ENCODE measurements around the gene CAPN3. TPM values are rescaled to one million over a fixed set of nuclear protein-coding genes. Genes with fewer than 3 reads are reported as not detected.

Gene CAPN3
- polyA plus RNA-seq, 1 donor from 2014 or later, result 1.5 TPM

DNA sequence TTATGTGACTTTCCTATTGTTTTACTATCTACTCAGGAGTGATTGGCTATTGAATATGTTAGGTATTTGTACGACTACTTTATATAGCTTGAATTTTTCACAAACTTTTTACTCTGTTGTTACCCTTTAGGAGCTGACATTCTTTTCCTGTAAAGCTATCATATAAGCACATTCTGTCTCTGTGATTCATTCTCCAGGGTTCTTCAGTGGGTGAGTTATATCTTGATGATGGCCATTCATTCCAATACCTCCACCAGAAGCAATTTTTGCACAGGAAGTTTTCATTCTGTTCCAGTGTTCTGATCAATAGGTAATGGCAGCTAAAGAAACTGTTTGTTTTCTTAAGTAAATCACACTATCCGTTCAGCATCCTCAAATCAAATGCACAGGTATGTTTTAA, 10.1 kb upstream of the CAPN3 start:
- Histone ChIP-seq H3K9me2 (ENCODE audit: insufficient read depth, low read length) (no peaks in the 10 kb centered on the region), H3K4me3 (ENCODE audit: low read length) (no peak overlapping the region), H3F3A (ENCODE audit: insufficient read depth, low read length, poor library complexity, severe bottlenecking) (no peaks in the 10 kb centered on the region), H3K9me3 (ENCODE audit: low read length) (no peaks in the 10 kb centered on the region), H2AFZ (ENCODE audit: low read depth, low read length) (no peak overlapping the region), H3K36me3 (ENCODE audit: insufficient read depth, low read length) (no peaks in the 10 kb centered on the region), H3K27me3 (ENCODE audit: insufficient read depth, low read depth, low read length) (no peaks in the 10 kb centered on the region), H3K27ac (ENCODE audit: low read length) (no peak overlapping the region), H3K4me2 (ENCODE audit: low read length) (no peak overlapping the region), H4K20me1 (ENCODE audit: insufficient read depth) (no peaks in the 10 kb centered on the region), H3K9ac (ENCODE audit: low read length) (no peak overlapping the region), H3K79me2 (replicated peaks; ENCODE audit: insufficient read depth, low read length) (no peaks in the 10 kb centered on the region)
- TF ChIP-seq TAF1 (IDR thresholded peaks at IDR 0.05; ENCODE audit: low read depth) (no peak), EP300 (conservative IDR thresholded peaks at IDR 0.05; ENCODE audit: poor library complexity, severe bottlenecking) (no peak), MXI1 (conservative IDR thresholded peaks at IDR 0.05; ENCODE audit: poor library complexity, severe bottlenecking) (no peak), RAD21 (conservative IDR thresholded peaks at IDR 0.05) (no peak), EZH2 (IDR thresholded peaks at IDR 0.05; ENCODE audit: borderline replicate concordance, insufficient read depth, low read length, poor library complexity, severe bottlenecking) (no peak), POLR2AphosphoS5 (IDR thresholded peaks at IDR 0.05) (no peak), SMC3 (conservative IDR thresholded peaks at IDR 0.05; ENCODE audit: poor library complexity) (no peak)
- TF ChIP-seq, protein P1, sequence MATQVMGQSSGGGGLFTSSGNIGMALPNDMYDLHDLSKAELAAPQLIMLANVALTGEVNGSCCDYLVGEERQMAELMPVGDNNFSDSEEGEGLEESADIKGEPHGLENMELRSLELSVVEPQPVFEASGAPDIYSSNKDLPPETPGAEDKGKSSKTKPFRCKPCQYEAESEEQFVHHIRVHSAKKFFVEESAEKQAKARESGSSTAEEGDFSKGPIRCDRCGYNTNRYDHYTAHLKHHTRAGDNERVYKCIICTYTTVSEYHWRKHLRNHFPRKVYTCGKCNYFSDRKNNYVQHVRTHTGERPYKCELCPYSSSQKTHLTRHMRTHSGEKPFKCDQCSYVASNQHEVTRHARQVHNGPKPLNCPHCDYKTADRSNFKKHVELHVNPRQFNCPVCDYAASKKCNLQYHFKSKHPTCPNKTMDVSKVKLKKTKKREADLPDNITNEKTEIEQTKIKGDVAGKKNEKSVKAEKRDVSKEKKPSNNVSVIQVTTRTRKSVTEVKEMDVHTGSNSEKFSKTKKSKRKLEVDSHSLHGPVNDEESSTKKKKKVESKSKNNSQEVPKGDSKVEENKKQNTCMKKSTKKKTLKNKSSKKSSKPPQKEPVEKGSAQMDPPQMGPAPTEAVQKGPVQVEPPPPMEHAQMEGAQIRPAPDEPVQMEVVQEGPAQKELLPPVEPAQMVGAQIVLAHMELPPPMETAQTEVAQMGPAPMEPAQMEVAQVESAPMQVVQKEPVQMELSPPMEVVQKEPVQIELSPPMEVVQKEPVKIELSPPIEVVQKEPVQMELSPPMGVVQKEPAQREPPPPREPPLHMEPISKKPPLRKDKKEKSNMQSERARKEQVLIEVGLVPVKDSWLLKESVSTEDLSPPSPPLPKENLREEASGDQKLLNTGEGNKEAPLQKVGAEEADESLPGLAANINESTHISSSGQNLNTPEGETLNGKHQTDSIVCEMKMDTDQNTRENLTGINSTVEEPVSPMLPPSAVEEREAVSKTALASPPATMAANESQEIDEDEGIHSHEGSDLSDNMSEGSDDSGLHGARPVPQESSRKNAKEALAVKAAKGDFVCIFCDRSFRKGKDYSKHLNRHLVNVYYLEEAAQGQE (IDR thresholded peaks at IDR 0.05; ENCODE audit: borderline replicate concordance), result no peak
- TF ChIP-seq, protein P2, sequence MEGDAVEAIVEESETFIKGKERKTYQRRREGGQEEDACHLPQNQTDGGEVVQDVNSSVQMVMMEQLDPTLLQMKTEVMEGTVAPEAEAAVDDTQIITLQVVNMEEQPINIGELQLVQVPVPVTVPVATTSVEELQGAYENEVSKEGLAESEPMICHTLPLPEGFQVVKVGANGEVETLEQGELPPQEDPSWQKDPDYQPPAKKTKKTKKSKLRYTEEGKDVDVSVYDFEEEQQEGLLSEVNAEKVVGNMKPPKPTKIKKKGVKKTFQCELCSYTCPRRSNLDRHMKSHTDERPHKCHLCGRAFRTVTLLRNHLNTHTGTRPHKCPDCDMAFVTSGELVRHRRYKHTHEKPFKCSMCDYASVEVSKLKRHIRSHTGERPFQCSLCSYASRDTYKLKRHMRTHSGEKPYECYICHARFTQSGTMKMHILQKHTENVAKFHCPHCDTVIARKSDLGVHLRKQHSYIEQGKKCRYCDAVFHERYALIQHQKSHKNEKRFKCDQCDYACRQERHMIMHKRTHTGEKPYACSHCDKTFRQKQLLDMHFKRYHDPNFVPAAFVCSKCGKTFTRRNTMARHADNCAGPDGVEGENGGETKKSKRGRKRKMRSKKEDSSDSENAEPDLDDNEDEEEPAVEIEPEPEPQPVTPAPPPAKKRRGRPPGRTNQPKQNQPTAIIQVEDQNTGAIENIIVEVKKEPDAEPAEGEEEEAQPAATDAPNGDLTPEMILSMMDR (IDR thresholded peaks at IDR 0.05; ENCODE audit: poor library complexity, severe bottlenecking), result no peak

DNA sequence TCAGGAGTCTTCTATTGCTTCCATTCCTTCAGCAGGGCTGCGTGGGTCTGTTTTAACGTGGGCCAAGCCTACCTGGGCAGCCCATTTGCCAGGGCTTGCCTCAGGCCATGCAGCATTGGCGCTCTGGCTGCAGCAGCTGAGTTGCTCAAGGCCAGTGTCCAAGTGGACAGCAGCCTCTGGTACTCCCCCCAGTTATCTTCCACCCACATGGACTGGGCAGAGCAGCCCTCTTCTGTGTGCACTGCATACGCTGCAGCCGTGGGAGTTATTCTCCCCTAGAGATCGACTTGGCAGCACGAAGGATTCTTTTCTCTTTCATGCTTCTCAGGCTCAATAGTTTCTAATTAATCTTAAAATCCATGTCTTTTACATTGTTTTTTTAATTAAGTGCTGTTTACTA, 6.9 kb upstream of the CAPN3 start:
- Histone ChIP-seq H3K27me3 (ENCODE audit: insufficient read depth, low read depth, low read length) (no peaks in the 10 kb centered on the region), H3F3A (ENCODE audit: insufficient read depth, low read length, poor library complexity, severe bottlenecking) (no peaks in the 10 kb centered on the region), H3K27ac (ENCODE audit: low read length) (no peak overlapping the region), H3K36me3 (ENCODE audit: insufficient read depth, low read length) (no peaks in the 10 kb centered on the region), H3K9me2 (ENCODE audit: insufficient read depth, low read length) (no peaks in the 10 kb centered on the region), H2AFZ (ENCODE audit: low read depth, low read length) (no peak overlapping the region), H3K9ac (ENCODE audit: low read length) (no peak overlapping the region), H3K79me2 (replicated peaks; ENCODE audit: insufficient read depth, low read length) (no peaks in the 10 kb centered on the region), H3K9me3 (ENCODE audit: low read length) (no peaks in the 10 kb centered on the region), H4K20me1 (ENCODE audit: insufficient read depth) (no peaks in the 10 kb centered on the region), H3K4me3 (ENCODE audit: low read length) (no peak overlapping the region), H3K4me2 (ENCODE audit: low read length) (no peak overlapping the region)
- TF ChIP-seq, protein P1 (IDR thresholded peaks at IDR 0.05; ENCODE audit: borderline replicate concordance), result no peak
- TF ChIP-seq RAD21 (conservative IDR thresholded peaks at IDR 0.05) (no peak), EP300 (conservative IDR thresholded peaks at IDR 0.05; ENCODE audit: poor library complexity, severe bottlenecking) (no peak), POLR2AphosphoS5 (IDR thresholded peaks at IDR 0.05) (no peak), SMC3 (conservative IDR thresholded peaks at IDR 0.05; ENCODE audit: poor library complexity) (no peak), EZH2 (IDR thresholded peaks at IDR 0.05; ENCODE audit: borderline replicate concordance, insufficient read depth, low read length, poor library complexity, severe bottlenecking) (no peak), TAF1 (IDR thresholded peaks at IDR 0.05; ENCODE audit: low read depth) (no peak), MXI1 (conservative IDR thresholded peaks at IDR 0.05; ENCODE audit: poor library complexity, severe bottlenecking) (no peak)
- TF ChIP-seq, protein P2 (IDR thresholded peaks at IDR 0.05; ENCODE audit: poor library complexity, severe bottlenecking), result no peak
